Measurements from ENCODE around the gene IMP3.

GRCh38 chr15:75591655-75592364 is 48.2 kb downstream of the IMP3 start:
- TF ChIP-seq CTCF (IDR thresholded peaks at IDR 0.05; ENCODE audit: insufficient read depth, low read depth, low read length) (no peak), EZH2 (IDR thresholded peaks at IDR 0.05; ENCODE audit: insufficient read depth, low read length) (no peak)
